IMR-90 (cell line): ENCODE measurements around the gene TEPSIN. TPM values are rescaled to one million over a fixed set of nuclear protein-coding genes. Genes with fewer than 3 reads are reported as not detected.

Experiments
- ATAC-seq: fragments of 200-7000 bp; cut with Tn5 transposase; 2 replicates; pipeline ENCODE4 v1.9.1; 2020; ENCODE audit warnings: low read depth, mild to moderate bottlenecking, moderate library complexity
- BruUV-seq: library from RNA; stranded (reverse); fragments of 400-500 nt; replicated peaks from 2 replicates; lab custom pipeline; 2021; lab: Mats Ljungman, UMichigan
- CTCF ChIA-PET: fragments of 300-600 bp; formaldehyde crosslinking; extraction: SDS; loops from one replicate; lab custom pipeline; 2021; ENCODE audit warnings: antibody characterized with exemption; lab: Yijun Ruan, JAX
- POLR2A ChIA-PET: fragments of 300-600 bp; sonication (Branson Sonifier 250); formaldehyde crosslinking; loops from one replicate; lab custom pipeline; 2022; ENCODE audit warnings: antibody characterized with exemption; ENCODE audit not compliant: unreplicated experiment; lab: Charles Lee
- DNase-seq: peaks from one replicate; pipeline ENCODE4 v3.0.0; 2013
- H2AFZ ChIP-seq: replicated peaks from 2 replicates; pipeline ENCODE3; 2013; ENCODE audit warnings: low read length, mild to moderate bottlenecking; ENCODE audit not compliant: poor library complexity
- H2AK5ac ChIP-seq: 2 replicates; pipeline ENCODE4 v1.6.1; 2013; ENCODE audit warnings: low read depth, low read length, inconsistent platforms
- H2AK9ac ChIP-seq: replicated peaks from 2 replicates; pipeline ENCODE3; 2013; ENCODE audit warnings: mild to moderate bottlenecking, low read depth, low read length, moderate library complexity; ENCODE audit not compliant: poor library complexity
- H2BK120ac ChIP-seq: 2 replicates; pipeline ENCODE4 v1.6.1; 2013; ENCODE audit warnings: low read depth, low read length, inconsistent platforms
- H2BK15ac ChIP-seq: 3 replicates; pipeline ENCODE4 v1.6.1; 2013; ENCODE audit warnings: low read depth, low read length, inconsistent platforms
- H2BK20ac ChIP-seq: 2 replicates; pipeline ENCODE4 v1.6.1; 2013; ENCODE audit warnings: low read depth, mild to moderate bottlenecking, inconsistent platforms, low read length, moderate library complexity
- H2BK5ac ChIP-seq: 2 replicates; pipeline ENCODE4 v1.6.1; 2013; ENCODE audit warnings: mild to moderate bottlenecking, low read depth, low read length, inconsistent platforms; ENCODE audit not compliant: poor library complexity, severe bottlenecking
- H3K14ac ChIP-seq: replicated peaks from 2 replicates; pipeline ENCODE4 v1.6.1; 2013; ENCODE audit warnings: low read depth, low read length, inconsistent platforms
- H3K18ac ChIP-seq: 2 replicates; pipeline ENCODE4 v1.6.1; 2013; ENCODE audit warnings: low read depth, low read length, control low read depth
- H3K23ac ChIP-seq: 2 replicates; pipeline ENCODE4 v1.6.1; 2013; ENCODE audit warnings: low read depth, low read length, inconsistent platforms
- H3K27ac ChIP-seq: 2 replicates; pipeline ENCODE4 v1.5.1; 2013; ENCODE audit warnings: mild to moderate bottlenecking, control low read depth, low read length; ENCODE audit not compliant: insufficient read depth
- H3K27me3 ChIP-seq: 2 replicates; pipeline ENCODE4 v1.6.1; 2013; ENCODE audit warnings: low read length; ENCODE audit not compliant: control insufficient read depth, insufficient read depth
- H3K36me3 ChIP-seq: 2 replicates; pipeline ENCODE4 v1.6.1; 2013; ENCODE audit warnings: low read length, mixed read lengths; ENCODE audit not compliant: control insufficient read depth, insufficient read depth
- H3K4ac ChIP-seq: 2 replicates; pipeline ENCODE4 v1.6.1; 2013; ENCODE audit warnings: low read depth, low read length, inconsistent platforms
- H3K4me1 ChIP-seq: 2 replicates; pipeline ENCODE4 v1.6.1; 2013; ENCODE audit warnings: low read length, mixed read lengths; ENCODE audit not compliant: control insufficient read depth, insufficient read depth
- H3K4me2 ChIP-seq: 2 replicates; pipeline ENCODE4 v1.6.1; 2013; ENCODE audit warnings: low read depth, mild to moderate bottlenecking, control low read depth, low read length, moderate library complexity
- H3K4me3 ChIP-seq: 2 replicates; pipeline ENCODE4 v1.5.1; 2013; ENCODE audit warnings: low read depth, mild to moderate bottlenecking, control low read depth, low read length, moderate library complexity; ENCODE audit not compliant: insufficient read depth
- H3K56ac ChIP-seq: 2 replicates; pipeline ENCODE4 v1.6.1; 2013; ENCODE audit warnings: low read length, inconsistent platforms; ENCODE audit not compliant: insufficient read depth; ENCODE audit errors: extremely low read depth
- H3K79me1 ChIP-seq, 2 experiments: 2 replicates each; pipeline ENCODE4 v1.6.1; 2013; ENCODE audit warnings: low read length in 2 of 2, inconsistent platforms in 1 of 2, low read depth in 1 of 2
- H3K9ac ChIP-seq: 2 replicates; pipeline ENCODE4 v1.6.1; 2013; ENCODE audit warnings: low read depth, low read length, control low read depth
- H3K9me1 ChIP-seq: 2 replicates; pipeline ENCODE4 v1.6.1; 2013; ENCODE audit warnings: low read length, inconsistent platforms; ENCODE audit not compliant: insufficient read depth
- H3K9me3 ChIP-seq: 2 replicates; pipeline ENCODE4 v1.6.1; 2013; ENCODE audit warnings: low read length; ENCODE audit not compliant: control insufficient read depth, insufficient read depth
- H4K20me1 ChIP-seq: 2 replicates; pipeline ENCODE4 v1.6.1; 2013; ENCODE audit warnings: low read length, inconsistent platforms; ENCODE audit not compliant: insufficient read depth
- H4K5ac ChIP-seq: 2 replicates; pipeline ENCODE4 v1.6.1; 2013; ENCODE audit warnings: mild to moderate bottlenecking, low read depth, low read length, control low read depth
- H4K8ac ChIP-seq, 2 experiments: 2 replicates each; pipeline ENCODE4 v1.6.1; 2013; ENCODE audit warnings: low read depth in 2 of 2, low read length in 2 of 2, control low read depth in 1 of 2, inconsistent platforms in 1 of 2
- H4K91ac ChIP-seq: 2 replicates; pipeline ENCODE4 v1.6.1; 2013; ENCODE audit warnings: low read depth, low read length, inconsistent platforms; ENCODE audit not compliant: insufficient read depth
- BHLHE40 ChIP-seq: fragments of 150-350 bp; IDR thresholded peaks from 2 replicates; pipeline ENCODE4 v1.6.1; 2016; ENCODE audit warnings: mild to moderate bottlenecking, low read depth, low read length
- CEBPB ChIP-seq: IDR thresholded peaks from 2 replicates; pipeline ENCODE4 v1.6.1; 2012; ENCODE audit warnings: low read depth, low read length, improper control_type of control experiment
- FOS ChIP-seq: fragments of 150-350 bp; IDR thresholded peaks from 2 replicates; pipeline ENCODE4 v1.6.1; 2016; ENCODE audit warnings: low read depth, low read length
- MAFK ChIP-seq: IDR thresholded peaks from 2 replicates; pipeline ENCODE4 v1.6.1; 2012; ENCODE audit warnings: low read depth, low read length, improper control_type of control experiment
- MXI1 ChIP-seq: IDR thresholded peaks from 2 replicates; pipeline ENCODE4 v1.6.1; 2012; ENCODE audit warnings: low read depth, mild to moderate bottlenecking, low read length, moderate library complexity, borderline replicate concordance
- POLR2A ChIP-seq: IDR thresholded peaks from 2 replicates; pipeline ENCODE4 v1.6.1; 2012; ENCODE audit warnings: mild to moderate bottlenecking, low read depth, low read length
- RAD21 ChIP-seq: IDR thresholded peaks from 2 replicates; pipeline ENCODE4 v1.6.1; 2012; ENCODE audit warnings: low read length, improper control_type of control experiment
- RCOR1 ChIP-seq: IDR thresholded peaks from 2 replicates; pipeline ENCODE4 v1.6.1; 2012; ENCODE audit warnings: mild to moderate bottlenecking, low read length, improper control_type of control experiment; ENCODE audit not compliant: insufficient replicate concordance
- RFX5 ChIP-seq: IDR thresholded peaks from 2 replicates; pipeline ENCODE4 v1.8.0; 2012; ENCODE audit warnings: low read depth, mild to moderate bottlenecking, low read length, moderate library complexity
- WGBS, 2 experiments: methylation state at CpG; one replicate each; pipeline versions ENCODE4 v1.1.5 to v1.1.7; 2013; ENCODE audit warnings: missing lambda C conversion rate in 2 of 2; ENCODE audit not compliant: insufficient read length in 1 of 2; ENCODE audit errors: extremely low coverage in 2 of 2; 5-methylcytosine and 5-hydroxymethylcytosine counted together
- dilution Hi-C: fragments of 300-500 bp; cut with HindIII; formaldehyde crosslinking; loops from one replicate; pipeline ENCODE4 v1.14.3; 2018; ENCODE audit warnings: low sequenced_read_pairs; ENCODE audit not compliant: unreplicated experiment
- in situ Hi-C: fragments of 300-500 bp; cut with MboI; formaldehyde crosslinking; loops from 3 replicates; pipeline ENCODE4 v1.14.3; 2019; ENCODE audit warnings: low sequenced_read_pairs, inconsistent platforms, mixed read lengths
- intact Hi-C: fragments of 100-400 bp; cut with micrococcal nuclease; formaldehyde crosslinking; loops from 2 replicates; pipeline ENCODE4 v1.10.0; 2022
- polyA plus RNA-seq, 3 experiments: library from polyadenylated mRNA; depleted of rRNA; stranded (reverse); fragments of >200 nt; gene quantifications; 2 replicates each; pipeline ENCODE4 v1.2.3, GENCODE V29; 2012; ENCODE audit warnings: low replicate concordance in 1 of 3
- total RNA-seq: library from RNA; depleted of rRNA; stranded (reverse); fragments of >200 nt; gene quantifications from 2 replicates; pipeline ENCODE4 v1.2.3, GENCODE V29; 2012

TEPSIN gene
- total and polyA plus RNA-seq, 2 of the 4 experiments (the other 2 are of a cell fraction): 3.2 to 28.1 TPM

DNA sequence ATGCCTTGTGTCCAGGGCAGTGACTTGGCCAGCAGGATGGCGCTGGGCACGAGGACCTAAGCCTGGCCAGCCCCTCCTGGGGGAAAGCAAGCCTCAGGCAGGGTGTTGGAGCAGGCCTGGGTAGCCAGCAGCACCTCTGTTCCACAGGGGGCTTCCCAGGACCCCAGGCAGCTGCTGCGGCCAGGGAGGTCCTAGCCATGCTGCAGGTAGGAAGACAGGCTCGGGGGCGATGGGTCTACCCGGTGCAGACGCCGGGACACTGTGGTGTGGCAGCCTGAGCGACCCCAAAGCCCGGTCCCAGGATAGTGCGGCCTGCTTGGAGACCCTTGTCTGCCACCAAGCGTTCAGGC, 50.4 kb downstream of the TEPSIN start:
- in situ Hi-C loops: no loop called here
- Histone ChIP-seq H3K27me3 (peaks cover 6% of the 10 kb centered on the region; the same call in 1 of the 2 replicates), H3K4ac (no peak overlapping the region), H3K23ac (no peak overlapping the region), H2BK120ac (no peak overlapping the region), H2AFZ (no peak overlapping the region), H3K4me3 (no peak overlapping the region), H2BK15ac (no peak overlapping the region), H2AK5ac (no peak overlapping the region), H3K9me1 (no peaks in the 10 kb centered on the region), H3K18ac (no peak overlapping the region), H2BK20ac (no peak overlapping the region), H3K4me2 (no peak overlapping the region), H3K14ac (no peak overlapping the region), H3K4me1 (no peaks in the 10 kb centered on the region), H2AK9ac (no peak overlapping the region), H4K8ac (no peak overlapping the region), H4K91ac (no peak overlapping the region), H3K56ac (no peak overlapping the region), H2BK5ac (no peak overlapping the region), H3K9me3 (no peaks in the 10 kb centered on the region), H4K5ac (no peak overlapping the region), H3K79me1 (no peaks in the 10 kb centered on the region), H3K9ac (no peak overlapping the region), H3K27ac (no peak overlapping the region), H3K36me3 (peaks cover 6% of the 10 kb centered on the region; the same call in 1 of the 2 replicates), H4K20me1 (no peaks in the 10 kb centered on the region)
- 100% methylated on average over 3 of the region's 12 CpGs; no CpG with 5 or more reads in 1 of the 2 experiments for WGBS, 2 experiments
- TF ChIP-seq RCOR1 (no peak), RAD21 (no peak), MXI1 (no peak), RFX5 (no peak), MAFK (no peak), BHLHE40 (no peak), POLR2A (no peak), CEBPB (no peak), FOS (no peak)
- dilution Hi-C loops: no loop called here
- intact Hi-C loops: no loop called here
- BruUV-seq: no TSS peak
- ChIA-PET CTCF (no interaction called here), POLR2A (no interaction called here)
- DNase-seq (no peak), ATAC-seq (no peak)
